HUES6 (cell line): ENCODE results near the gene EMC10.

ENCODE experiments used
- H3K27ac ChIP-seq: 2 replicates; pipeline ENCODE4 v1.7.0; 2013; ENCODE audit warnings: low read depth, mild to moderate bottlenecking, low read length, inconsistent platforms
- H3K27me3 ChIP-seq: 2 replicates; pipeline ENCODE4 v1.6.1; 2013; ENCODE audit warnings: low read length; ENCODE audit not compliant: control insufficient read depth, insufficient read depth
- H3K36me3 ChIP-seq: 2 replicates; pipeline ENCODE4 v1.6.1; 2013; ENCODE audit warnings: low read length; ENCODE audit not compliant: control insufficient read depth, insufficient read depth
- H3K4me1 ChIP-seq: 2 replicates; pipeline ENCODE4 v1.6.1; 2013; ENCODE audit warnings: low read length; ENCODE audit not compliant: control insufficient read depth, insufficient read depth
- H3K4me3 ChIP-seq: 2 replicates; pipeline ENCODE4 v1.5.1; 2013; ENCODE audit warnings: low read depth, low read length
- H3K9ac ChIP-seq: one replicate; pipeline ENCODE4 v1.6.1; 2013; ENCODE audit warnings: mild to moderate bottlenecking, low read length
- H3K9me3 ChIP-seq: 2 replicates; pipeline ENCODE4 v1.6.1; 2013; ENCODE audit warnings: low read depth, low read length; ENCODE audit not compliant: control insufficient read depth, insufficient read depth

Gene EMC10

GRCh38 chr19:50479761-50480251 is 3.5 kb downstream of the EMC10 start:
- Histone ChIP-seq H3K27me3 (no peaks in the 10 kb centered on the region), H3K36me3 (peaks cover 55% of the 10 kb centered on the region), H3K27ac (no peak overlapping the region), H3K4me1 (0 out of 2 replicates have a peak, but pooled peaks cover 4% of the 10 kb centered on the region), H3K9ac (no peak overlapping the region), H3K4me3 (no peak overlapping the region), H3K9me3 (peaks cover 8% of the 10 kb centered on the region)

GRCh38 chr19:50480281-50481111 is 4.2 kb downstream of the EMC10 start:
- Histone ChIP-seq H3K4me1 (0 out of 2 replicates have a peak, but pooled peaks cover 4% of the 10 kb centered on the region), H3K27ac (no peak overlapping the region), H3K9me3 (peaks cover 15% of the 10 kb centered on the region), H3K4me3 (no peak overlapping the region), H3K27me3 (no peaks in the 10 kb centered on the region), H3K36me3 (peaks cover 61% of the 10 kb centered on the region), H3K9ac (no peak overlapping the region)

- peaks cover 25% of the 10 kb centered on the region for H3K9me3 ChIP-seq
- H3K27ac ChIP-seq: no peak overlapping the region
- H3K4me1 ChIP-seq: 0 out of 2 replicates have a peak, but pooled peaks cover 4% of the 10 kb centered on the region
- H3K4me3 ChIP-seq: no peak overlapping the region
- peaks cover 65% of the 10 kb centered on the region for H3K36me3 ChIP-seq
- no peak overlapping the region for H3K9ac ChIP-seq
- H3K27me3 ChIP-seq: no peaks in the 10 kb centered on the region
Measured at GRCh38 chr19:50481351-50482149, 5.2 kb downstream of the EMC10 start.

- 0 out of 2 replicates have a peak, but pooled peaks cover under 1% of the 10 kb centered on the region for H3K4me1 ChIP-seq
- H3K27ac ChIP-seq: no peak overlapping the region
- no peak overlapping the region for H3K4me3 ChIP-seq
- H3K27me3 ChIP-seq: peaks cover 4% of the 10 kb centered on the region
- peaks cover 65% of the 10 kb centered on the region for H3K36me3 ChIP-seq
- no peak overlapping the region for H3K9ac ChIP-seq
- H3K9me3 ChIP-seq: peaks cover 27% of the 10 kb centered on the region
Measured at GRCh38 chr19:50482271-50482855, 6.1 kb downstream of the EMC10 start.

- Histone ChIP-seq H3K27me3 (peaks cover 9% of the 10 kb centered on the region), H3K4me1 (no peaks in the 10 kb centered on the region), H3K4me3 (no peak overlapping the region), H3K27ac (no peak overlapping the region), H3K9ac (no peak overlapping the region), H3K9me3 (peaks cover 27% of the 10 kb centered on the region), H3K36me3 (peaks cover 62% of the 10 kb centered on the region)
Measured at GRCh38 chr19:50482916-50483315, 6.6 kb downstream of the EMC10 start.

GRCh38 chr19:50485284-50485955 is 9.1 kb downstream of the EMC10 start:
- peaks cover 39% of the 10 kb centered on the region for H3K36me3 ChIP-seq
- no peak overlapping the region for H3K4me3 ChIP-seq
- H3K9ac ChIP-seq: no peak overlapping the region
- peaks cover 23% of the 10 kb centered on the region for H3K9me3 ChIP-seq
- H3K4me1 ChIP-seq: peaks cover 6% of the 10 kb centered on the region; the same call in 1 of the 2 replicates
- peaks cover 30% of the 10 kb centered on the region for H3K27me3 ChIP-seq
- H3K27ac ChIP-seq: no peak overlapping the region

- peaks cover 23% of the 10 kb centered on the region for H3K36me3 ChIP-seq
- H3K4me3 ChIP-seq: no peak overlapping the region
- H3K9ac ChIP-seq: no peak overlapping the region
- H3K27ac ChIP-seq: no peak overlapping the region
- peaks cover 28% of the 10 kb centered on the region for H3K9me3 ChIP-seq
- H3K27me3 ChIP-seq: peaks cover 45% of the 10 kb centered on the region
- peaks cover 10% of the 10 kb centered on the region; the same call in 1 of the 2 replicates for H3K4me1 ChIP-seq
Measured at GRCh38 chr19:50486823-50487515, 10.7 kb downstream of the EMC10 start.

- Histone ChIP-seq H3K27me3 (peaks cover 61% of the 10 kb centered on the region), H3K4me1 (peaks cover 15% of the 10 kb centered on the region; the same call in 1 of the 2 replicates)
Measured at GRCh38 chr19:50488389-50489194, 12.3 kb downstream of the EMC10 start.

GRCh38 chr19:50489461-50490011 is 13.2 kb downstream of the EMC10 start:
- Histone ChIP-seq H3K27ac (no peak overlapping the region), H3K27me3 (peaks cover 70% of the 10 kb centered on the region), H3K9me3 (peaks cover 28% of the 10 kb centered on the region), H3K36me3 (peaks cover 10% of the 10 kb centered on the region), H3K4me3 (no peak overlapping the region; the same call in 1 of the 2 replicates), H3K4me1 (peaks cover 15% of the 10 kb centered on the region; the same call in 1 of the 2 replicates), H3K9ac (no peak overlapping the region)

More at GRCh38 chr19:50488389-50489194, 12.3 kb downstream of the EMC10 start:
- Histone ChIP-seq H3K4me3 (no peak overlapping the region), H3K9me3 (peaks cover 28% of the 10 kb centered on the region), H3K9ac (no peak overlapping the region), H3K27ac (no peak overlapping the region), H3K36me3 (peaks cover 10% of the 10 kb centered on the region)
